Activated T-cell treated with anti-CD3 and anti-CD28 coated beads for 4 hours (primary cell): ENCODE measurements around the gene RNF144A.

Experiments used
- DNase-seq: peaks from one replicate; pipeline ENCODE4 v3.0.0-alpha.2; 2020

Gene RNF144A

GRCh38 chr2:7053650-7054265 is 136.5 kb downstream of the RNF144A start:
- DNase-seq, result no peak

GRCh38 chr2:7057865-7058400 is 140.7 kb downstream of the RNF144A start:
- DNase-seq, result no peak

- DNase-seq, result no peak
Measured at GRCh38 chr2:7060156-7060555, 142.9 kb downstream of the RNF144A start.

- no peak for DNase-seq
Measured at GRCh38 chr2:7060631-7061449, 143.6 kb downstream of the RNF144A start.

GRCh38 chr2:7061450-7061789 is 144.2 kb downstream of the RNF144A start:
- DNase-seq, result no peak

- DNase-seq, result no peak
Measured at GRCh38 chr2:7061921-7062320, 144.7 kb downstream of the RNF144A start.

- no peak for DNase-seq
Measured at GRCh38 chr2:7063789-7064188, 146.6 kb downstream of the RNF144A start.

- DNase-seq, result no peak
Measured at GRCh38 chr2:7068457-7068856, 151.2 kb downstream of the RNF144A start.

GRCh38 chr2:7070483-7070882 is 153.3 kb downstream of the RNF144A start:
- no peak for DNase-seq

- no peak for DNase-seq
Measured at GRCh38 chr2:7071154-7071553, 153.9 kb downstream of the RNF144A start.

- no peak for DNase-seq
Measured at GRCh38 chr2:7071916-7072556, 154.8 kb downstream of the RNF144A start.

GRCh38 chr2:7073901-7074300 is 156.7 kb downstream of the RNF144A start:
- no peak for DNase-seq

- DNase-seq, result no peak
Measured at GRCh38 chr2:7075834-7076233, 158.6 kb downstream of the RNF144A start.

GRCh38 chr2:7077660-7078267 is 160.6 kb downstream of the RNF144A start:
- DNase-seq, result no peak

- no peak for DNase-seq
Measured at GRCh38 chr2:7083580-7084509, 166.6 kb downstream of the RNF144A start.

GRCh38 chr2:7084601-7085000 is 167.4 kb downstream of the RNF144A start:
- no peak for DNase-seq

GRCh38 chr2:7089284-7089683 is 172.1 kb downstream of the RNF144A start:
- DNase-seq, result no peak

- no peak for DNase-seq
Measured at GRCh38 chr2:7089898-7090510, 172.8 kb downstream of the RNF144A start.

GRCh38 chr2:7093376-7093775 is 176.2 kb downstream of the RNF144A start:
- DNase-seq, result no peak
